Caco-2 (cell line): ENCODE results near the gene RRP9. TPM values are rescaled to one million over a fixed set of nuclear protein-coding genes. Genes with fewer than 3 reads are reported as not detected.

Source experiments
- BruUV-seq: library from RNA; stranded (reverse); fragments of 400-500 nt; replicated peaks from 2 replicates; lab custom pipeline; 2021; lab: Mats Ljungman, UMichigan
- CTCF ChIA-PET: fragments of 300-600 bp; sonication (Branson Sonifier 250); formaldehyde crosslinking; loops from one replicate; lab custom pipeline; 2022; ENCODE audit warnings: antibody characterized with exemption; lab: Charles Lee
- POLR2A ChIA-PET: fragments of 300-600 bp; sonication (Branson Sonifier 250); formaldehyde crosslinking; loops from one replicate; lab custom pipeline; 2022; ENCODE audit warnings: antibody characterized with exemption; lab: Charles Lee
- DNase-seq, 2 experiments: peaks; one replicate each; pipeline versions ENCODE4 v3.0.0 to v3.0.0-alpha.2; 2020 to 2022
- H3K27me3 ChIP-seq: replicated peaks from 2 replicates; pipeline ENCODE4 v1.6.0; 2011; ENCODE audit warnings: low read length; ENCODE audit not compliant: control insufficient read depth, insufficient read depth
- H3K36me3 ChIP-seq: 2 replicates; pipeline ENCODE4 v1.5.1; 2011; ENCODE audit warnings: low read length; ENCODE audit not compliant: control insufficient read depth, insufficient read depth
- H3K4me1 ChIP-seq: fragments of 250-450 bp; sonication (Bioruptor Pico); 2 replicates; pipeline ENCODE4 v1.5.1; 2020; ENCODE audit warnings: mild to moderate bottlenecking
- H3K4me3 ChIP-seq: 2 replicates; pipeline ENCODE4 v1.5.1; 2011; ENCODE audit warnings: low read depth, mild to moderate bottlenecking, control low read depth, low read length
- H3K9me3 ChIP-seq: fragments of 250-450 bp; sonication (Bioruptor Pico); 2 replicates; pipeline ENCODE4 v1.5.1; 2020; ENCODE audit warnings: mild to moderate bottlenecking, moderate library complexity
- H3K27ac Mint-ChIP-seq: one replicate; pipeline ENCODE4 v1.8.0; 2022; ENCODE audit warnings: mixed read lengths; ENCODE audit not compliant: unreplicated experiment
- H3K27me3 Mint-ChIP-seq: one replicate; pipeline ENCODE4 v1.8.0; 2022; ENCODE audit warnings: mixed read lengths; ENCODE audit not compliant: insufficient read depth, unreplicated experiment
- H3K36me3 Mint-ChIP-seq: one replicate; pipeline ENCODE4 v1.8.0; 2022; ENCODE audit warnings: mild to moderate bottlenecking, mixed read lengths; ENCODE audit not compliant: insufficient read depth, unreplicated experiment
- H3K4me1 Mint-ChIP-seq: one replicate; pipeline ENCODE4 v1.8.0; 2022; ENCODE audit warnings: low read depth, mixed read lengths; ENCODE audit not compliant: unreplicated experiment
- H3K4me3 Mint-ChIP-seq: one replicate; pipeline ENCODE4 v1.8.0; 2022; ENCODE audit warnings: mild to moderate bottlenecking, moderate library complexity, mixed read lengths; ENCODE audit not compliant: unreplicated experiment
- H3K9me3 Mint-ChIP-seq: one replicate; pipeline ENCODE4 v1.8.0; 2022; ENCODE audit warnings: mixed read lengths; ENCODE audit not compliant: unreplicated experiment
- CTCF ChIP-seq, 2 experiments: fragments of 200-600 bp in 1 of 2; IDR thresholded peaks; 1 replicate in 1 of 2; 2 replicates in 1 of 2; pipeline versions ENCODE4 v1.5.1 to v1.8.0; 2011 to 2022; ENCODE audit warnings: antibody characterized with exemption in 1 of 2, control low read depth in 1 of 2, inconsistent platforms in 1 of 2, low read depth in 1 of 2, low read length in 1 of 2, mild to moderate bottlenecking in 1 of 2, moderate library complexity in 1 of 2; ENCODE audit not compliant: insufficient read depth in 1 of 2, severe bottlenecking in 1 of 2, unreplicated experiment in 1 of 2
- intact Hi-C: fragments of 100-400 bp; cut with micrococcal nuclease; formaldehyde crosslinking; loops from one replicate; pipeline ENCODE4 v1.10.0; 2022; ENCODE audit not compliant: unreplicated experiment
- total RNA-seq: library from RNA; stranded (reverse); gene quantifications from 2 replicates; pipeline ENCODE4 v1.2.3, GENCODE V29; 2022

Gene RRP9
- total RNA-seq, 1 experiment from 2014 or later = 39.1 TPM

GRCh38 chr3:51971350-51971749 lies 29.6 kb upstream of the RRP9 start:
- no peak overlapping the region for H3K27ac Mint-ChIP-seq
- no peaks in the 10 kb centered on the region for H3K27me3 ChIP-seq
- intact Hi-C loops = no loop called here
- H3K4me3 ChIP-seq = no peak overlapping the region
- H3K36me3 ChIP-seq = no peaks in the 10 kb centered on the region
- DNase-seq = no peak
- H3K4me1 Mint-ChIP-seq = peaks cover 13% of the 10 kb centered on the region
- no peaks in the 10 kb centered on the region for H3K9me3 ChIP-seq
- no peak for TF ChIP-seq CTCF (IDR thresholded peaks at IDR 0.05; ENCODE audit: insufficient read depth in 1 of 2, low read depth in 1 of 2, low read length in 1 of 2, severe bottlenecking in 1 of 2, unreplicated experiment in 1 of 2)
- H3K4me1 ChIP-seq = peaks cover 24% of the 10 kb centered on the region
- H3K36me3 Mint-ChIP-seq = peaks cover 23% of the 10 kb centered on the region
- H3K4me3 Mint-ChIP-seq = no peak overlapping the region
- ChIA-PET CTCF (no interaction called here), POLR2A (no interaction called here)
- no peaks in the 10 kb centered on the region for H3K9me3 Mint-ChIP-seq
- no peaks in the 10 kb centered on the region for H3K27me3 Mint-ChIP-seq
- BruUV-seq = no TSS peak

GRCh38 chr3:51970606-51971300 lies 29.0 kb upstream of the RRP9 start:
- CTCF ChIA-PET = no interaction called here
- Mint-ChIP-seq H3K4me3 (no peak overlapping the region), H3K27ac (no peak overlapping the region), H3K27me3 (no peaks in the 10 kb centered on the region), H3K9me3 (no peaks in the 10 kb centered on the region), H3K36me3 (peaks cover 23% of the 10 kb centered on the region), H3K4me1 (peaks cover 19% of the 10 kb centered on the region)
- no peaks in the 10 kb centered on the region for H3K36me3 ChIP-seq
- intact Hi-C loops = no loop called here
- no peaks in the 10 kb centered on the region for H3K27me3 ChIP-seq
- POLR2A ChIA-PET = no interaction called here
- no peak for TF ChIP-seq CTCF (IDR thresholded peaks at IDR 0.05; ENCODE audit: insufficient read depth in 1 of 2, low read depth in 1 of 2, low read length in 1 of 2, severe bottlenecking in 1 of 2, unreplicated experiment in 1 of 2)
- no peak for DNase-seq
- H3K4me3 ChIP-seq = no peak overlapping the region
- peaks cover 25% of the 10 kb centered on the region for H3K4me1 ChIP-seq
- no peaks in the 10 kb centered on the region for H3K9me3 ChIP-seq
- BruUV-seq = no TSS peak

- ChIA-PET POLR2A (interaction anchor here (1.0 kb wide), 1 partner anchor 13 kb away, joined by 3 read pairs; the partner anchor contains the start of gene ACY1), CTCF (interaction anchor here (0.8 kb wide), 1 partner anchor 13 kb away, joined by 3 read pairs; no protein-coding TSS in a partner anchor)
- H3K9me3 Mint-ChIP-seq = no peaks in the 10 kb centered on the region
- H3K4me3 Mint-ChIP-seq = no peak overlapping the region
- DNase-seq = no peak
- H3K27me3 ChIP-seq = no peaks in the 10 kb centered on the region
- H3K36me3 Mint-ChIP-seq = peaks cover 19% of the 10 kb centered on the region
- H3K27me3 Mint-ChIP-seq = no peaks in the 10 kb centered on the region
- no peak overlapping the region for H3K4me3 ChIP-seq
- peaks cover 20% of the 10 kb centered on the region for H3K4me1 Mint-ChIP-seq
- no peaks in the 10 kb centered on the region for H3K9me3 ChIP-seq
- H3K36me3 ChIP-seq = no peaks in the 10 kb centered on the region
- no TSS peak for BruUV-seq
- intact Hi-C loops = loop anchor here (2.0 kb wide), 1 partner anchor 13 kb away; the partner anchor contains the start of gene ACY1
- TF ChIP-seq CTCF (IDR thresholded peaks at IDR 0.05; ENCODE audit: insufficient read depth in 1 of 2, low read depth in 1 of 2, low read length in 1 of 2, severe bottlenecking in 1 of 2, unreplicated experiment in 1 of 2) = no peak
- peaks cover 20% of the 10 kb centered on the region for H3K4me1 ChIP-seq
- H3K27ac Mint-ChIP-seq = no peak overlapping the region
Observed at GRCh38 chr3:51969841-51970240, 28.1 kb upstream of the RRP9 start.
